ENCODE results near the gene KIAA1958.
"Not testable (repeated sequence)": the region's sequence is repeated elsewhere in the genome, so short reads cannot be mapped to it uniquely, and the experiment has no call there.

Gene KIAA1958

GRCh38 chr9:112586599-112587155 is 100.0 kb downstream of the KIAA1958 start:
- in situ Hi-C loops (cut with MboI; ENCODE audit: low sequenced_read_pairs): no loop called here

GRCh38 chr9:112591875-112592274 is 105.2 kb downstream of the KIAA1958 start:
- in situ Hi-C loops (cut with MboI; ENCODE audit: low sequenced_read_pairs): not testable (repeated sequence)

DNA sequence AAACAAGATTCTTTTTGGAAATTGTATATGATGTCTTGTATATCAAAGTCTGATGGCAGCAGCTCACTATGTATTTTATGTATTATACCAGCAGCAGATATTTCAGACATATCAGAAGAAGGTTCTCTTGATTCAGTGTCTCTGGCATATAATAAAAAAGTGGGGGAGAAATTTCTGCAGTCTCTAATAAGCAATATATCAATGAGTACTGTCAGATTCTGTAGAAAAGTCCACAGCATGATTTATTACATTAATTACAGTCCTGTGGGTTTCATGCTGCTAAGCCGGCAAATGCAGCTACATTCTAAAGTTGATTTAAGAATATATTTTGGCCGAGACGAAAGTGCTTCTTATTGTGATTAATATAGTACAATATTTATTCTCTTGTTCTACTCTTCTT is 113.1 kb downstream of the KIAA1958 start:
- in situ Hi-C loops (cut with MboI; ENCODE audit: low sequenced_read_pairs): no loop called here

DNA sequence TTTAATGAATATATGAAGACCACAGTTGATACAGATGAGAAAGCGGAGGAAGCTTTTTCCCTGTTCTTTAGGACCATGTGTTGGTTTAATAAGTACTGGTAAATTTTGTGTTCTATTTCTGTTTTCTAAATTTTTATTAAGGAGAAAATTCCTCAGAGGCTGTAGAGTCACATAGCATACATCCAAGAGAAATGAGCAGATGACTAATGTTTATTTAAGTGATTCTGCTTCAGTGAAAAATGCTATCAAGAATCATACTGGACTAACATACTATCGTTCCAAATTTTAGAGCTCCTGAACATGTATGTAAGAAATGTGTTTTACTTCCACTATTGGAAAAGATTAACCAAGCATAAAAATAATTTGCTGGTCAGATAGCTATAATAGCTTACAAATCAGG is 115.0 kb downstream of the KIAA1958 start:
- in situ Hi-C loops (cut with MboI; ENCODE audit: low sequenced_read_pairs): no loop called here

DNA sequence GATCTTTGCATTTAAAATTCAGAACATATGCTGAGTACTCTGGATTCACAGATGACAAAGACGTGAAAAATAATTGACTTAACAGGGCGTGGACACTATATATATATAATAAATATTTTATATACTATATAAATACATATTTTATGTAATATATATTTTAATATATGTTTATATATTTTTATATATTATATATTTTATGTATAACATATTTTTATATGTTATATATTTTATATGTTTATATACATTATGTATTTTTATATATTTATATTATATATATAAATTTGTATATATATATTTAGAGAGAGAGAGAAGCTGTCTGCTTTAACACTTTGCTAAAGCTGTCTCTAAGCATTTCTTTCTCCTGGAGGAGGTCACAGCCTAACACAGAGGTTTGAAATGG is 118.2 kb downstream of the KIAA1958 start:
- in situ Hi-C loops (cut with MboI; ENCODE audit: low sequenced_read_pairs): no loop called here

DNA sequence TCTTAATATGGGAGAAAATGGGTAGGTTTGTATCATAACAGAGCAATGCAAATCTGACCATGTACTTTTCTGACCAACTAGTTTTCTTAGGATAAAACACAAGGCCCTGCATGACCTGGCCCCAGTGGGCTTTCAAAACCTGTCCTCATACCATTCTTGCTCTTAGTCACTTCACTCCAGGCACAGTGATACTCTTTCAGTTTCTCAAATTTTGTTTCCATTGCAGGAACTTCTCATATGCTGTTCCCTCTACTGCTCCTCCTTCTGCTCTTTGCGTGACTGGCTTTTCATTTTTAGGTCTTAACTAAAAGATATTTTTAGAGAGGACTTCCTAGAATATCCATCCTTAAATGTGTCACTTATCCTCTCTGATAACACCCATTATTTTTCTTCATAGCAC is 118.9 kb downstream of the KIAA1958 start:
- in situ Hi-C loops (cut with MboI; ENCODE audit: low sequenced_read_pairs): no loop called here

DNA sequence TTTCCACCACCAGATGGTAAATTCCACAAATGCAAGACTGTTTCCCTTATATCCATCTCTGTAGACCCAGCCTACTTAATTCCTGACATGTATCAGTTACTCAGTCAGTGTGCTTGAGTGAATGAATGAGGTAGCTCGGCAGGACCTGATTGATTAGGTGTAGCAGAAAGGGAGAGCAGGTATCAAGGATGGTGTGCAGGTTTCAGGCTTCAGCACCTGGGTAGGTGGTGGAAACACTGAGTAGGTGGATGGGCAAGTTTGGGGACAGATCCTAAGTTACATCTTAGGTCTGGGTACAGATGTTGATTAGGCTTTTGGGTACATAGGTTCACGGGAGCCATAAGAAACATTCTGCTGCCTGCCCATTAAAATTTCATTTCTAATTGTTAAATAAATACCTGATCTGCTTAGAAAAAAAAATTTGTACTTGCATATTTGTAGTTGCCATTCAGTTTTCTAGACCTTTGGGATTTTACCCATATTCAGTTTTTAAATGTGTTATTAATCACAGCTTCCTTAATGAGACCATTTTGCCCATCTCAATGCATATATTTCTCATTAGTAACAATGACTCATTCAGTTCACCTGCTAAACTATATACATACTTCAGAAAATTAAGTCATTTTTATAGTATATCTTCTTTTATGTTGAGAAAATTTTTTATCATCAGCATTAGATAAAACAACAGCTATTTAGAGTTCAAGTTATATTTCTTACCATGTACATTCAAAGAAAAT is 119.5 kb downstream of the KIAA1958 start:
- in situ Hi-C loops (cut with MboI; ENCODE audit: low sequenced_read_pairs): no loop called here

GRCh38 chr9:112608851-112609250 is 122.2 kb downstream of the KIAA1958 start:
- in situ Hi-C loops (cut with MboI; ENCODE audit: low sequenced_read_pairs): no loop called here

- in situ Hi-C loops (cut with MboI; ENCODE audit: low sequenced_read_pairs): no loop called here
Measured at GRCh38 chr9:112615584-112616266, 129.1 kb downstream of the KIAA1958 start.

DNA sequence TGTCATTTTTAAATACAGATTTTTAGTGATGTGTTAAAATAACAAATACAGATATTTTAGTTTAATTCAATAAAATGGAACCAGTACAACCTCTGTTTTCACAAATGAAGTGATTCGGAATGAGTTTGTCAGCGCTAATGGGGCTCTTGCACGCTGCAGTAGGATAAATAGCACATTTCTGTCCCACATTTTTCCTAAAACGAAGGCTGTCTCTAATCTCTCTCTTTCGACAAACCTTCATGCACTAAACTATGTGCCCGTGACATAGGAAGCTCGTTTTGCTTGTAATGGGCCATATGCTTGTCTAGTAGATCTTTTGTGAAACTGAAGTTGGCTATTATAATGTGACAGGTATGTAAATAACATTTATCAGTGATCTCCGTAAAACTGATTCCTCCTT is 130.7 kb downstream of the KIAA1958 start:
- in situ Hi-C loops (cut with MboI; ENCODE audit: low sequenced_read_pairs): no loop called here

- in situ Hi-C loops (cut with MboI; ENCODE audit: low sequenced_read_pairs): no loop called here
Measured at GRCh38 chr9:112618385-112619009, 131.9 kb downstream of the KIAA1958 start.

- in situ Hi-C loops (cut with MboI; ENCODE audit: low sequenced_read_pairs): no loop called here
Measured at GRCh38 chr9:112620388-112620787, 133.8 kb downstream of the KIAA1958 start.

DNA sequence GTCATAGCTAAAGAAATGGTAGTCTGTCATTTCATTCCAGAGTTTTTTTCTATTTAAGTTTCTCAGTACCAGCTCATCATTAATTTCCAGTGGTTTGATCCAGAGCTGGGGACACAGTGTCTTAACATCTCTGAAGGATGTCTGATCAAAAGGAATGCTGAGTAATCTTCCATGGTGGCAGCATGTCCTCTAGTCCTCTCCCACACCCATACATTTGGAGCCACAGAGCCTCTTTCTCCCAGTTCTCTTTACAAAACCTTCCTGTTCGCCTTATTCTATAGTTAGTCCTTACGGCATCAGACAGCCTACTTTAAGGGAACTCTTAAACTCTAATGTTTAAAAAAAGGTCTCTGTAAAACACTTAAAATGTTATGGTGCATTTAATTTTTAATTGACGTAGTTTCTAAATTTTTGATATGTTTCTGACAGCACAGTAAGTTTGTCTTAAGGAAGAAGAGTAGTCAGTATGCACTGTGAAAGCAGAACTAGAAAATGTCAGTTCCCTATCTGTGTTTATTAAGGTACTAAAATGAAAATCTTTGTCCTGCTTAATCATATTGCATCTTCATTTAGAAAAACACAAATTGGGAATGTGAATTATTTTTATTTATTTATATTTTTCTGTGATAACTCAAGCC is 134.5 kb downstream of the KIAA1958 start:
- in situ Hi-C loops (cut with MboI; ENCODE audit: low sequenced_read_pairs): no loop called here

DNA sequence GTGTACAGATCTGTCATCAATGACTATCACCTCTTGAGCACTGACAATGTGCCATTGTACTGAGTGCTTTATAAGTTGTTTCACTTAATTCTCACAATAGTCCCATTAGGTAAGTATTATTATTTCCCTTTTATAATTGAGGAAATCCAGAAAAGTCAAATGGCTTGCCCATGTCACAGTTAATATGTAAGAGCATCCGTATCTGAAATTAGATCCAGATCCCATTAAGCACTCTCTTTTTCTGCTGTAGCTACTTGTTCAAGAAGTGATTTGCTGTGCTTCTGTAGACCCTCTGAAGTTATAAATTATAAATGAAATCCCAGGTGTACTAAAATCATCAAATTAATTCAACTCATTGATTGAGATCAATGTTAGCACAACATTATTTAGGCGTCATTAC is 136.6 kb downstream of the KIAA1958 start:
- in situ Hi-C loops (cut with MboI; ENCODE audit: low sequenced_read_pairs): no loop called here

- in situ Hi-C loops (cut with MboI; ENCODE audit: low sequenced_read_pairs): no loop called here
Measured at GRCh38 chr9:112624711-112625707, 138.4 kb downstream of the KIAA1958 start.

- in situ Hi-C loops (cut with MboI; ENCODE audit: low sequenced_read_pairs): no loop called here
Measured at GRCh38 chr9:112629671-112630485, 143.3 kb downstream of the KIAA1958 start.

GRCh38 chr9:112631313-112632070 is 144.9 kb downstream of the KIAA1958 start:
- in situ Hi-C loops (cut with MboI; ENCODE audit: low sequenced_read_pairs): no loop called here

- in situ Hi-C loops (cut with MboI; ENCODE audit: low sequenced_read_pairs): no loop called here
Measured at GRCh38 chr9:112640311-112640710, 153.7 kb downstream of the KIAA1958 start.

DNA sequence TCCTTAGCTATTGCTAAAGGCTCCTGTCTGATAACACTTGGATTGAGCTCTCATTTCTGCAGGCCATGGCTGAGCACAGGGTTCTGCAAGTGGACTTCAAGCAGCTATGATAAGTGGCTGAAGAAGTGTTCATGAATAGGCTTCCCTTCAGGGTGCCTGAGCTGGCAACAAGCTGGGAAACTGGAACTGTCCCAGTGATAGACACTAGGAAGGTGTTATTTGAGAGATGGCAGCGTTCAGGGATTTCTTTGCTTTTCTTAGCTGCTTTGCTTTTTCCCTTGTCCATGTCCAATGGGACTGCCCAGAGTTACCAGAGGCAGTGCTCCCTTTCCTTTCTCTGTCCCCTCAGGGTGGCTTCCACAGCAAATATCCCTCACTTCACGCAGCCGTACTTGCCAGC is 155.5 kb downstream of the KIAA1958 start:
- in situ Hi-C loops (cut with MboI; ENCODE audit: low sequenced_read_pairs): no loop called here
